Measurements from ENCODE around the gene PIK3CB.

DNA sequence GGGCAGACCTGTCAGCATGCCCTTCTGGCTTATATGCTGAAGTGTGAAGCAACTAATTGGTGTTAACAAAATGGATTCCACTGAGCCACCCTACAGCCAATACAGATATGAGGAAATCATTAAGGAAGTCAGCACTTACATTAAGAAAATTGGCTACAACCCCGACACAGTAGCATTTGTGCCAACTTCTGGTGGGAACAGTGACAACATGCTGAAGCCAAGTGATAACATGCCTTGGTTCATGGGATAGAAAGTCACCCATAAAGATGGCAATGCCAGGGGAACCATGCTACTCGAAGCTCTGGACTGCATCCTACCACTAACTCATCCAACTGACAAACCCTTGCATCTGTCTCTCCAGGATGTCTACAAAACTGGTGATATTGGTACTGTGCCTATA is 9.4 kb downstream of the PIK3CB start:
- TF ChIP-seq GATA3 (IDR thresholded peaks at IDR 0.05; ENCODE audit: low read depth, low read length) (no peak), GATA2 (IDR thresholded peaks at IDR 0.05; ENCODE audit: low read depth, low read length) (no peak)
